ENCODE results near the gene FCHSD2. TPM values are rescaled to one million over a fixed set of nuclear protein-coding genes. Genes with fewer than 3 reads are reported as not detected.
"Not testable (repeated sequence)": the region's sequence is repeated elsewhere in the genome, so short reads cannot be mapped to it uniquely, and the experiment has no call there.

Gene FCHSD2
- total RNA-seq, 1 donor from 2014 or later = 27.7 TPM

DNA sequence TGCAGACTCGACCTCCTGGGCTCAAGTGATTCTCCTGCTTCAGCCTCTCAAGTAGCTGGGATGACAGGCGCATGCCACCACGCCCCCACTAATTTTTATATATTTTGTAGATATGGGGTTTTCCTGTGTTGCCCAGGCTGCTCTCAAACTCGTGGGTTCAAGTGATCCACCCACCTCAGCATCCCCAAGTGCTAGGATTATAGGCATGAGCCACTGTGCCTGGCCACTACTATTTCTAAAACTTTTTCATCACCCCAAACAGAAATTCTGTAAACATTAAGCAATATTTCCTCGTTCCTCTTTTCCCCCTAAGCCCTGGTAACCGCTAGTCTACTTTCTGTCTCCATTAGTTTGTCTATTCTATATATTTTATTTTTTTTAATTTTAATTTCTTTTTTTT lies 336.9 kb downstream of the FCHSD2 start:
- H3K36me3 Mint-ChIP-seq (ENCODE audit: low read depth) = peaks cover 18% of the 10 kb centered on the region
- intact Hi-C loops (cut with micrococcal nuclease) = no loop called here
- H3K27me3 Mint-ChIP-seq (ENCODE audit: insufficient read depth) = no peaks in the 10 kb centered on the region
- H3K27ac Mint-ChIP-seq = no peak overlapping the region
- no peaks in the 10 kb centered on the region for H3K9me3 Mint-ChIP-seq
- H3K4me3 Mint-ChIP-seq = no peak overlapping the region
- peaks cover 6% of the 10 kb centered on the region for H3K4me1 Mint-ChIP-seq (ENCODE audit: low read depth)
- DNase-seq (ENCODE audit: low spot score) = no peak

- no peak overlapping the region for H3K27ac Mint-ChIP-seq
- peaks cover 4% of the 10 kb centered on the region for H3K36me3 Mint-ChIP-seq (ENCODE audit: low read depth)
Measured at GRCh38 chr11:72802822-72803221, 339.3 kb downstream of the FCHSD2 start.

GRCh38 chr11:72799441-72799840 lies 342.7 kb downstream of the FCHSD2 start:
- H3K9me3 Mint-ChIP-seq = no peaks in the 10 kb centered on the region
- intact Hi-C loops (cut with micrococcal nuclease) = no loop called here
- H3K4me1 Mint-ChIP-seq (ENCODE audit: low read depth) = peaks cover 12% of the 10 kb centered on the region
- DNase-seq (ENCODE audit: low spot score) = no peak
- no peak overlapping the region for H3K4me3 Mint-ChIP-seq
- peaks cover 2% of the 10 kb centered on the region for H3K36me3 Mint-ChIP-seq (ENCODE audit: low read depth)
- no peak overlapping the region for H3K27ac Mint-ChIP-seq
- no peaks in the 10 kb centered on the region for H3K27me3 Mint-ChIP-seq (ENCODE audit: insufficient read depth)

More at GRCh38 chr11:72802822-72803221, 339.3 kb downstream of the FCHSD2 start:
- Mint-ChIP-seq H3K4me1 (ENCODE audit: low read depth) (peaks cover 5% of the 10 kb centered on the region), H3K4me3 (no peak overlapping the region), H3K27me3 (ENCODE audit: insufficient read depth) (no peaks in the 10 kb centered on the region), H3K9me3 (no peaks in the 10 kb centered on the region)
- intact Hi-C loops (cut with micrococcal nuclease) = no loop called here
- no peak for DNase-seq (ENCODE audit: low spot score)

DNA sequence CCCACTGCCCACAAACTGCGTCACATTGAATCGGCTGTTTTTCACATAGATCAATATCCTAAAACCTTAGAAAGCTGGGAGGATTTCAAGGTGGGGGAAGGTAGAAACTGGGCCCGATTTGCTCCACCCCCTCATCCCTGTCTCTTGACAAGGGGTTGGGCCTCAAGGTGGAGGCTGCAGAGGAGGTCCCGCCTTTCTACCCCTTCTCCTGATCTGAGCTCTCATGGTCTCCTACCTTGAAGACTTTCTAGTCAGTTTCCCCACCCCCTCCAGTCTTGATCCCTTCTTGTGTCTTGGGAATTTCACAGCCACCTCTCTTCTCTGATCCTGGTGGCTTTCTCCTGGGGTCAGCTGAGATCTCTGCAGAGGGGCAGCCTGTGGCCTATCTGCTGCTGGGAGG lies 343.8 kb downstream of the FCHSD2 start:
- H3K4me1 Mint-ChIP-seq (ENCODE audit: low read depth) = peaks cover 22% of the 10 kb centered on the region
- intact Hi-C loops (cut with micrococcal nuclease) = no loop called here

GRCh38 chr11:72793425-72794367 lies 348.4 kb downstream of the FCHSD2 start, which contains the start of gene STARD10:
Gene STARD10, minus strand, starts transcription at chr11:72794047. Its CDS starts 12,866 bp downstream, at chr11:72781181.
- Mint-ChIP-seq H3K27ac (peak within 1 kb of the TSS; percentile 99), H3K4me3 (peak within 1 kb of the TSS; percentile 93), H3K36me3 (ENCODE audit: low read depth) (no peaks in the 10 kb centered on the region), H3K4me1 (ENCODE audit: low read depth) (peaks cover 35% of the 10 kb centered on the region), H3K9me3 (no peaks in the 10 kb centered on the region), H3K27me3 (ENCODE audit: insufficient read depth) (no peaks in the 10 kb centered on the region)
- peak; percentile 93 for DNase-seq (ENCODE audit: low spot score)
- intact Hi-C loops (cut with micrococcal nuclease) = loop anchor here (1.0 to 5.0 kb wide), 8 partner anchors 11 to 968 kb away; partner anchors contain the start of genes ARAP1, INPPL1 and RAB6A

More for the DNA sequence above, 343.8 kb downstream of the FCHSD2 start:
- peak overlapping the region; percentile 51 for H3K27ac Mint-ChIP-seq
- no peaks in the 10 kb centered on the region for H3K36me3 Mint-ChIP-seq (ENCODE audit: low read depth)
- H3K9me3 Mint-ChIP-seq = no peaks in the 10 kb centered on the region
- DNase-seq (ENCODE audit: low spot score) = no peak
- no peak overlapping the region for H3K4me3 Mint-ChIP-seq
- no peaks in the 10 kb centered on the region for H3K27me3 Mint-ChIP-seq (ENCODE audit: insufficient read depth)

- peak overlapping the region; percentile 93 for H3K4me3 Mint-ChIP-seq
- DNase-seq (ENCODE audit: low spot score) = no peak
- intact Hi-C loops (cut with micrococcal nuclease) = loop anchor here (1.0 to 5.0 kb wide), 7 partner anchors 11 to 571 kb away; partner anchors contain the start of genes ARAP1 and INPPL1
- H3K4me1 Mint-ChIP-seq (ENCODE audit: low read depth) = peaks cover 35% of the 10 kb centered on the region
- H3K36me3 Mint-ChIP-seq (ENCODE audit: low read depth) = no peaks in the 10 kb centered on the region
- peak overlapping the region; percentile 99 for H3K27ac Mint-ChIP-seq
- H3K9me3 Mint-ChIP-seq = no peaks in the 10 kb centered on the region
- H3K27me3 Mint-ChIP-seq (ENCODE audit: insufficient read depth) = no peaks in the 10 kb centered on the region
Measured at GRCh38 chr11:72793076-72793424, 349.1 kb downstream of the FCHSD2 start.

DNA sequence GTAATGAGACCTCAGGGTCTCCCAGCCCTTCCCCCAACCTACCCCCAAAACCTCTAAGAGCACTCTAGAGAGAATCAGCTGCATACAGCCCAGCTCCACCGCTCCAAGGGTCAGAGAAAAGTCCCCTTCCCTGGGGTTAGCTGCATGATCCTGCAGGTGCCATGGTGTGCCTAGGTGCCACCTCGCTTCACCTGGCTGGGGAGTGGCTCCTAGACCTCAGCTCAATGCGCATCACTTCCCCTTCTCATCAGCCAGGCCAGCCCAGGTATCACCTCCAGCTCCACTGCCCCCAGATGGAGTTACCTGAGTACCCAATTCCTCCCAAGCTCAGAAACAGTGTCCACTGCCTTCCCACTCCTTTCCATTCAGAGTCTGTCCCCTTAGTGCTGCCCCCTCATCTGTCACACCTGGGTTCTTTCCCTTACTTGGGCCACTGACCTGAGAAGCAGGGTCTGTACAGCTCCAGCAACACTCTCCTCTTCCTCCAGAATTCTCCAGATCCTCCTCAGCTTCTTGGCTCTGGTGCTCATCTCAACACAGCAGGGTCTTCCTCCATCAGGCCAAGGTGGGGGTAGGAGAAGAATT lies 349.6 kb downstream of the FCHSD2 start:
- Mint-ChIP-seq H3K4me1 (ENCODE audit: low read depth) (peaks cover 35% of the 10 kb centered on the region), H3K27ac (peak overlapping the region; percentile 41), H3K4me3 (peak overlapping the region; percentile 93), H3K36me3 (ENCODE audit: low read depth) (no peaks in the 10 kb centered on the region), H3K27me3 (ENCODE audit: insufficient read depth) (no peaks in the 10 kb centered on the region), H3K9me3 (no peaks in the 10 kb centered on the region)
- no peak for DNase-seq (ENCODE audit: low spot score)
- intact Hi-C loops (cut with micrococcal nuclease) = loop anchor here (1.0 to 5.0 kb wide), 7 partner anchors 10 to 570 kb away; partner anchors contain the start of genes ARAP1 and INPPL1

DNA sequence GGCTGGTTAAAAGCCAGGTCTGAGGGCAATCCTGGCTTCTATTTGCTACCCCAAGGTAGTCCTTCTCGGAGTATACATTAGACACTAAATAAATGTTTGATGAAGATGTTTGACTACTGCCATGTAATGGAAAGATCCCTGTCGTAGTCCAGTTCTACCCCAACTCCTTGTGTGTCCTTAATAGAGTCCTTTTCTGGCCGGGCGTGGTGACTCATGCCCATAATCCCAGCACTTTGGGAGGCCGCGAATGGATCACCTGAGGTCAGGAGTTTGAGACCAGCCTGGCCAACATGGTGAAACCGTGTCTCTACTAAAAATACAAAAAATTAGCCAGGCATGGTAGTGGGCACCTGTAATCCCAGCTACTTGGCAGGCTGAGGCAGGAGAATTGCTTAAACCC lies 350.9 kb downstream of the FCHSD2 start:
- not testable (repeated sequence) for H3K9me3 Mint-ChIP-seq; H3K27ac Mint-ChIP-seq; H3K36me3 Mint-ChIP-seq (ENCODE audit: low read depth)

GRCh38 chr11:72789493-72790131 lies 352.5 kb downstream of the FCHSD2 start:
- H3K9me3 Mint-ChIP-seq = no peaks in the 10 kb centered on the region

More for the DNA sequence above, 350.9 kb downstream of the FCHSD2 start:
- not testable (repeated sequence) for DNase-seq (ENCODE audit: low spot score); H3K4me3 Mint-ChIP-seq; H3K27me3 Mint-ChIP-seq (ENCODE audit: insufficient read depth)
- intact Hi-C loops (cut with micrococcal nuclease) = loop anchor here (5.0 kb wide), 1 partner anchor 569 kb away; the partner anchor contains the start of gene INPPL1
- H3K4me1 Mint-ChIP-seq (ENCODE audit: low read depth) = peaks cover 42% of the 10 kb centered on the region

GRCh38 chr11:72788241-72788640 lies 353.9 kb downstream of the FCHSD2 start:
- intact Hi-C loops (cut with micrococcal nuclease) = no loop called here
- no peaks in the 10 kb centered on the region for H3K36me3 Mint-ChIP-seq (ENCODE audit: low read depth)
- peak overlapping the region; percentile 34 for H3K27ac Mint-ChIP-seq
- no peaks in the 10 kb centered on the region for H3K9me3 Mint-ChIP-seq
- peaks cover 27% of the 10 kb centered on the region for H3K4me1 Mint-ChIP-seq (ENCODE audit: low read depth)
- no peak for DNase-seq (ENCODE audit: low spot score)
- H3K27me3 Mint-ChIP-seq (ENCODE audit: insufficient read depth) = no peaks in the 10 kb centered on the region
- no peak overlapping the region for H3K4me3 Mint-ChIP-seq

More at GRCh38 chr11:72789493-72790131, 352.5 kb downstream of the FCHSD2 start:
- Mint-ChIP-seq H3K27ac (no peak overlapping the region), H3K4me3 (no peak overlapping the region), H3K27me3 (ENCODE audit: insufficient read depth) (no peaks in the 10 kb centered on the region), H3K4me1 (ENCODE audit: low read depth) (peaks cover 39% of the 10 kb centered on the region), H3K36me3 (ENCODE audit: low read depth) (no peaks in the 10 kb centered on the region)
- no peak for DNase-seq (ENCODE audit: low spot score)
- intact Hi-C loops (cut with micrococcal nuclease) = loop anchor here (5.0 kb wide), 1 partner anchor 567 kb away; the partner anchor contains the start of gene INPPL1

DNA sequence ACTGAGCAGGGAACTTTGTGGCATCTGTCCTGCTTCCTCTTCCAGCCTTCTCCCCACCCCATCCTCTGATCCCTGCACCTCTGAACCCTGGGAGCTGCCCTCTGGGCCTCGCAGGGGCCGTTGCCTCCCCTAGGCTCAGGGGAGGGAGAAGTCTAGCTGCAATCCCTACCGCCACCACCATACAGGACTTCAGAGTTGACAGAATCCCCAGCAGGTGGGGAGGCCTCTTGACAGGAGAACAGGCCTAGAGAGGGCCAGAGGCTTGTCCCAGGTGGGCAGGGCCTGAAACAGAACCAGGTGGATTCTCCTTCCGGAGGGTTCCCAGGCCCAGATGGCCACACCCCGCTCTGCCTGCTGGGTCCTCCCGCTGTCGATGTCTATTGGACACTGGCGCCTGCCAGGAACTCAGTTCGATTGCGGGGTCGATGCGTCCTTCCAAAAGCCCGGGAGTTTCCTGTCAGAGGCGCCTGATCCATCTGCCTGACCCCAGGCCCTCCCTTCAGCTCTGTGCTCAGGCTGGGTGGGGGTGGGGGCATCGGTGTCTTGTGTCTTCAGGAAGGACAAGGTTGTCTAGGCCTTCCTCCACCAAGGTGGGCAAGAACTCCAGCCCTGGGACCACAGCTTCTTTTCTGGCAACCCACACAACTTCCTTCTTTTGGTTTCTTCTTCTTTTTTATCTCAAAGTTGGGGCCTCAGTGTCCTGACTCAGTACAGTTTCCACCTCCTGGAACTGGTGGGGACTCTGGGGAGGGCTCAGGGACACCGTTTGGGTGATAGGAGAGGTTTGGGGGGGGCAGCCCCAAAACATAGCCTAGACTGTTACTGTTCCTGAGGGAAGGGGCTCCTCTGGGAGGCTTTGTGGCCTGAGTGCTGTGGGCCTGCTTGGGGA lies 354.7 kb downstream of the FCHSD2 start:
- intact Hi-C loops (cut with micrococcal nuclease) = no loop called here
- H3K9me3 Mint-ChIP-seq = no peaks in the 10 kb centered on the region
- H3K27ac Mint-ChIP-seq = no peak overlapping the region
- DNase-seq (ENCODE audit: low spot score) = no peak
- peaks cover 23% of the 10 kb centered on the region for H3K4me1 Mint-ChIP-seq (ENCODE audit: low read depth)
- H3K4me3 Mint-ChIP-seq = no peak overlapping the region
- no peaks in the 10 kb centered on the region for H3K36me3 Mint-ChIP-seq (ENCODE audit: low read depth)
- no peaks in the 10 kb centered on the region for H3K27me3 Mint-ChIP-seq (ENCODE audit: insufficient read depth)

Data from activated T-helper 1 cell treated with anti-CD3 and anti-CD28 coated beads, Interleukin-12 subunit alpha, Interleukin-12 subunit beta, Interleukin-2, Interleukin-4 antibody, amounts not matched to agents 30 ng/mL and 10 ng/mL and 1 ng/mL, durations not matched to agents 14 hours and 24 hours and 36 hours (primary cell).